SK-N-SH treated with all-trans-retinoic acid at 6 μM for 48 hours (cell line): ENCODE measurements around the gene YPEL2.
"Not testable (repeated sequence)": the region's sequence is repeated elsewhere in the genome, so short reads cannot be mapped to it uniquely, and the experiment has no call there.

ENCODE experiments used
- ATAC-seq: fragments of 200-7000 bp; cut with Tn5 transposase; 3 replicates; pipeline ENCODE4 v1.9.1; 2020; ENCODE audit warnings: mild to moderate bottlenecking, moderate library complexity
- ARNTL ChIP-seq: fragments of 450-650 bp; formaldehyde crosslinking; IDR thresholded peaks from 2 replicates; pipeline ENCODE4 v1.5.0; 2020; ENCODE audit warnings: low read depth, mild to moderate bottlenecking, moderate library complexity, borderline replicate concordance
- BACH2 ChIP-seq: fragments of 250-450 bp; sonication (Bioruptor Pico); IDR thresholded peaks from 2 replicates; pipeline ENCODE4 v1.9.0; 2021; ENCODE audit warnings: mild to moderate bottlenecking, borderline replicate concordance
- CREB5 ChIP-seq: fragments of 250-450 bp; sonication (Bioruptor Pico); IDR thresholded peaks from 2 replicates; pipeline ENCODE4 v1.5.1; 2020; ENCODE audit warnings: low read depth, mild to moderate bottlenecking, moderate library complexity
- CSDC2 ChIP-seq: fragments of 250-450 bp; sonication (Bioruptor Pico); IDR thresholded peaks from 2 replicates; pipeline ENCODE4 v1.5.0; 2020; ENCODE audit warnings: mild to moderate bottlenecking, moderate library complexity
- CSRNP3 ChIP-seq: fragments of 250-450 bp; sonication (Bioruptor Pico); IDR thresholded peaks from 2 replicates; pipeline ENCODE4 v1.5.1; 2021; ENCODE audit warnings: mild to moderate bottlenecking, moderate library complexity
- ESRRG ChIP-seq: fragments of 250-450 bp; sonication (Bioruptor Pico); IDR thresholded peaks from 2 replicates; pipeline ENCODE4 v1.6.1; 2021; ENCODE audit warnings: mild to moderate bottlenecking
- GLIS3 ChIP-seq: fragments of 250-450 bp; sonication (Bioruptor Pico); IDR thresholded peaks from 2 replicates; pipeline ENCODE4 v1.5.0; 2020; ENCODE audit warnings: mild to moderate bottlenecking, moderate library complexity
- ISL1 ChIP-seq: fragments of 250-450 bp; sonication (Bioruptor Pico); IDR thresholded peaks from 2 replicates; pipeline ENCODE4 v2.1.2; 2022; ENCODE audit warnings: mild to moderate bottlenecking, moderate library complexity
- OSR1 ChIP-seq: fragments of 250-450 bp; sonication (Bioruptor Pico); IDR thresholded peaks from 2 replicates; pipeline ENCODE4 v1.8.0; 2022; ENCODE audit warnings: moderate library complexity, mild to moderate bottlenecking, inconsistent platforms
- PATZ1 ChIP-seq: fragments of 250-450 bp; sonication (Bioruptor Pico); IDR thresholded peaks from 2 replicates; pipeline ENCODE4 v1.8.0; 2020; ENCODE audit warnings: mild to moderate bottlenecking, moderate library complexity, borderline replicate concordance
- POU6F1 ChIP-seq: fragments of 250-450 bp; sonication (Bioruptor Pico); IDR thresholded peaks from 2 replicates; pipeline ENCODE4 v1.8.0; 2021; ENCODE audit warnings: low read depth, mild to moderate bottlenecking, moderate library complexity, borderline replicate concordance
- PPARA ChIP-seq: fragments of 250-450 bp; sonication (Bioruptor Pico); IDR thresholded peaks from 2 replicates; pipeline ENCODE4 v1.5.0; 2020; ENCODE audit warnings: mild to moderate bottlenecking, borderline replicate concordance
- TCF4 ChIP-seq: fragments of 250-450 bp; sonication (Bioruptor Pico); IDR thresholded peaks from 2 replicates; pipeline ENCODE4 v1.8.0; 2021; ENCODE audit warnings: mild to moderate bottlenecking, moderate library complexity, borderline replicate concordance
- TOX ChIP-seq: fragments of 250-450 bp; sonication (Bioruptor Pico); IDR thresholded peaks from 2 replicates; pipeline ENCODE4 v1.8.0; 2021; ENCODE audit warnings: mild to moderate bottlenecking, moderate library complexity, borderline replicate concordance
- TSHZ2 ChIP-seq: fragments of 250-450 bp; sonication (Bioruptor Pico); IDR thresholded peaks from 2 replicates; pipeline ENCODE4 v1.5.0; 2020; ENCODE audit warnings: mild to moderate bottlenecking, moderate library complexity
- ZC3H10 ChIP-seq: fragments of 250-450 bp; sonication (Bioruptor Pico); IDR thresholded peaks from 2 replicates; pipeline ENCODE4 v1.5.1; 2021; ENCODE audit warnings: mild to moderate bottlenecking, moderate library complexity
- ZFP3 ChIP-seq: fragments of 250-450 bp; sonication (Bioruptor Pico); IDR thresholded peaks from 2 replicates; pipeline ENCODE4 v1.5.0; 2020; ENCODE audit warnings: mild to moderate bottlenecking, moderate library complexity
- ZFP30 ChIP-seq: fragments of 450-650 bp; formaldehyde crosslinking; IDR thresholded peaks from 2 replicates; pipeline ENCODE4 v1.5.0; 2022; ENCODE audit warnings: mild to moderate bottlenecking, moderate library complexity
- ZNF565 ChIP-seq: fragments of 450-650 bp; formaldehyde crosslinking; conservative IDR thresholded peaks from 2 replicates; pipeline ENCODE4 v1.5.0; 2020; ENCODE audit warnings: low read depth, mild to moderate bottlenecking, moderate library complexity
- ZNF70 ChIP-seq: fragments of 450-650 bp; formaldehyde crosslinking; IDR thresholded peaks from 2 replicates; pipeline ENCODE4 v1.5.0; 2020; ENCODE audit warnings: mild to moderate bottlenecking, moderate library complexity
- ZNF8 ChIP-seq: fragments of 450-650 bp; formaldehyde crosslinking; IDR thresholded peaks from 2 replicates; pipeline ENCODE4 v1.5.0; 2020; ENCODE audit warnings: mild to moderate bottlenecking, moderate library complexity

The YPEL2 gene

GRCh38 chr17:59410049-59410437, 78.6 kb downstream of the YPEL2 start:
- no peak for ATAC-seq
- no peak for TF ChIP-seq BACH2 (CRISPR knock-in tag)
- TF ChIP-seq ZNF565 (CRISPR knock-in tag), result no peak
- TF ChIP-seq PPARA (CRISPR knock-in tag), result no peak
- TF ChIP-seq PATZ1 (CRISPR knock-in tag), result no peak
- TF ChIP-seq CREB5 (CRISPR knock-in tag), result no peak
- TF ChIP-seq ZNF8 (CRISPR knock-in tag), result no peak

GRCh38 chr17:59412431-59412830, 81.0 kb downstream of the YPEL2 start:
- not testable (repeated sequence) for ATAC-seq

- no peak; the same call in 2 of the 3 replicates for ATAC-seq
- TF ChIP-seq ZNF565 (CRISPR knock-in tag) (no peak), CSDC2 (CRISPR knock-in tag) (no peak), BACH2 (CRISPR knock-in tag) (no peak), CSRNP3 (CRISPR knock-in tag) (no peak), TSHZ2 (CRISPR knock-in tag) (no peak), GLIS3 (no peak), PATZ1 (CRISPR knock-in tag) (no peak), CREB5 (CRISPR knock-in tag) (no peak), ARNTL (no peak), POU6F1 (CRISPR knock-in tag) (no peak), OSR1 (CRISPR knock-in tag) (no peak), ZNF70 (no peak), ZFP30 (CRISPR knock-in tag) (no peak), ZC3H10 (CRISPR knock-in tag) (no peak), TOX (no peak), ZFP3 (CRISPR knock-in tag) (no peak), ISL1 (CRISPR knock-in tag) (no peak), ESRRG (CRISPR knock-in tag) (no peak), TCF4 (CRISPR knock-in tag) (no peak)
These were observed 81.7 kb downstream of the YPEL2 start for GRCh38 chr17:59413014-59413766.
